ENCODE measurements around the gene EDDM13. TPM values are rescaled to one million over a fixed set of nuclear protein-coding genes. Genes with fewer than 3 reads are reported as not detected.

Gene EDDM13
- total RNA-seq, 1 donor: not detected

DNA sequence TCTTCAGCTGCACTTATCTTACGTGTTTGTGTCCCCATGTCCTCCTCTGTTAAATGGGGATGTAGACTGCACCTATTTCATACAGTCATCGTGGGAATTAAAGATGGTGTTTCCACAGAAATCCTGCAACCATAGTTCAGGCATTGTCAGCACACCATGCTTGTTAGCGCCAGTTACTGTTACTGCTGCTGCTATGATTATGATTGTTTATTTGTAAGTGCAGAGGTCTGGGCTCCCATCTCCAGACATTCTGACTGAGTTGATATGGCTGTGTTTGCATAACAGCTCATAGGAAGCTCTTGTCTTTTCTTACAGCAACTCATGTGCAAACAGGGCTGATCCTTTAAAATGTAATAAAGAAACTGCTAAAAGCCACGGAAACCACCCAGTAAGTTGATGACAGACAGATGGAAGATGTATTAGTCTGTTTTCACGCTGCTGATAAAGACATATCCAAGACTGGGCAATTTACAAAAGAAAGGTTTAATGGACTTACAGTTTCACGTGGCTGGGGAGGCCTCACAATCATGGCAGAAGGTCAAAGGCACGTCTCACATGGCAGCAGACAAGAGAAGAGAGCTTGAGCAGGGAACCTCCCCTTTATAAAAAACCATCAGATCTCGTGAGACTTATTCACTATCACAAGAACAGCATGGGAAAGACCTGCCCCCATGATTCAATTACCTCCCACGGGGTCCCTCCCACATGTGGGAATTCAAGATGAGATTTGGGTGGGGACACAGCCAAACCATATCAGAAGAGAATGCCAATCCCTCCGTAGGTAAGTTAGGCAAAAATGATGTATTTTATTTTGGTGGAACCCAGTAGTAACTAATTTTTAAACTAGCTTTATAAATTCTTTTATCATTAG, 40.5 kb downstream of the EDDM13 start:
- H3K4me3 ChIP-seq (ENCODE audit: low read depth, low read length): no peak overlapping the region
- no peak for DNase-seq (ENCODE audit: low read depth)
- TF ChIP-seq, protein P1, sequence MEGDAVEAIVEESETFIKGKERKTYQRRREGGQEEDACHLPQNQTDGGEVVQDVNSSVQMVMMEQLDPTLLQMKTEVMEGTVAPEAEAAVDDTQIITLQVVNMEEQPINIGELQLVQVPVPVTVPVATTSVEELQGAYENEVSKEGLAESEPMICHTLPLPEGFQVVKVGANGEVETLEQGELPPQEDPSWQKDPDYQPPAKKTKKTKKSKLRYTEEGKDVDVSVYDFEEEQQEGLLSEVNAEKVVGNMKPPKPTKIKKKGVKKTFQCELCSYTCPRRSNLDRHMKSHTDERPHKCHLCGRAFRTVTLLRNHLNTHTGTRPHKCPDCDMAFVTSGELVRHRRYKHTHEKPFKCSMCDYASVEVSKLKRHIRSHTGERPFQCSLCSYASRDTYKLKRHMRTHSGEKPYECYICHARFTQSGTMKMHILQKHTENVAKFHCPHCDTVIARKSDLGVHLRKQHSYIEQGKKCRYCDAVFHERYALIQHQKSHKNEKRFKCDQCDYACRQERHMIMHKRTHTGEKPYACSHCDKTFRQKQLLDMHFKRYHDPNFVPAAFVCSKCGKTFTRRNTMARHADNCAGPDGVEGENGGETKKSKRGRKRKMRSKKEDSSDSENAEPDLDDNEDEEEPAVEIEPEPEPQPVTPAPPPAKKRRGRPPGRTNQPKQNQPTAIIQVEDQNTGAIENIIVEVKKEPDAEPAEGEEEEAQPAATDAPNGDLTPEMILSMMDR (IDR thresholded peaks at IDR 0.05; ENCODE audit: insufficient read depth, low read length): no peak

DNA sequence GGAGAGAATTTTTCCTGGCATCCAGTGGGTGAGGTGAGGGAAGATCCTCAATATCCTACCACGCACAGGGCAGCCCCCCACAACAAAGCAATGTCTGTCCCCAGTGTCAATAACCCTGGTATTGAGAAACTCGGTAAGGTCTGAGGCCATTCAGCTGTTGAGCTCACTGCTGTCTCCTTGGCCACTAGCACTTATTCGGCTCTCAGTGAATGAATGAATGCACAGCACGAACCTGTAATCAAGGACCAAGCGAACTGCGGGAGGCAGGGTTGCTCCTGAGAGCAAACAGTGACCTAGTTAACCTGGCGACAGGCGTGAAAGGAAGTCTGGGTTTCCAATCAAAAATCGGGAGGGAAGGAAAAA, 41.5 kb downstream of the EDDM13 start:
- no peak for DNase-seq (ENCODE audit: low read depth)
- TF ChIP-seq, protein P1 (IDR thresholded peaks at IDR 0.05; ENCODE audit: insufficient read depth, low read length): no peak

DNA sequence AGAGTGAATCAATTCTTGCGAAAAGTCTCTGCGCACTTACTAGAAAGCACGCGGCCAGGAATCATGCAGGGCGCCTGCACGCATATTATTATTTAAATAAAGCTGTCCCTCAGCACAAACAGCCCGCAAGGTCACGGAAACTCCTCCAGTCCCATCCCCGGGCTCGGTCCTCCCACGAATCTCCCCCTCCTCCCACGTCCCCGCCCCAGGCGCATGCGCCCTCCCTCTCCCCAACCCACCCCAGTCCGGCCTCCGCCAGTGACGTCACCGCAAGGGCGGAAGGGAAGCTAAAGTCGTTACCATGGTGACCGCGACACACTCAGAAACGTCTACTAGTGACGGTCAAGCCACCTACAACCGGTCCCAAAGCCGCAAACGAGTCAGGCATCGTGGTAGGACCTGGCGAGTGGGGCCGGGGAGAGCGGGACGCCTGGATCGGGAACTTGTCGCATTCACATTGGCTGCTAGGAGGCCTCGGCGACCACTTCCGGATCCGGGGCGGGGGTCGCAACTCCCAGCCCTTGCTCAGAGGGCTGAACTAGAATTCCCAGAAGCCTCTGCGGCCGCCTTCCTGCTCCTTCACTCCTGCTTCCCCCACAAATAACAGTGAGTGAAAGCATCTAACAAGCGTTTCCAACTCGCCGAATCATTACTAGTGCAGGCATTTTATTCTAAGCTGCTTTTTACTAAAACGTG, 42.0 kb downstream of the EDDM13 start, which contains the start of gene ZSCAN5A:
Gene ZSCAN5A, minus strand, starts transcription at position 459 of the 696 bp plus-strand sequence. CDS start 89,793 bp downstream, outside the sequence.
- TF ChIP-seq, protein P1 (IDR thresholded peaks at IDR 0.05; ENCODE audit: insufficient read depth, low read length): no peak
- H3K4me3 ChIP-seq (ENCODE audit: low read depth, low read length): peak within 1 kb of the TSS; percentile 95
- peak; percentile 95 for DNase-seq (ENCODE audit: low read depth)

More for the DNA sequence above, 41.5 kb downstream of the EDDM13 start:
- H3K4me3 ChIP-seq (ENCODE audit: low read depth, low read length): peak overlapping the region; percentile 95

DNA sequence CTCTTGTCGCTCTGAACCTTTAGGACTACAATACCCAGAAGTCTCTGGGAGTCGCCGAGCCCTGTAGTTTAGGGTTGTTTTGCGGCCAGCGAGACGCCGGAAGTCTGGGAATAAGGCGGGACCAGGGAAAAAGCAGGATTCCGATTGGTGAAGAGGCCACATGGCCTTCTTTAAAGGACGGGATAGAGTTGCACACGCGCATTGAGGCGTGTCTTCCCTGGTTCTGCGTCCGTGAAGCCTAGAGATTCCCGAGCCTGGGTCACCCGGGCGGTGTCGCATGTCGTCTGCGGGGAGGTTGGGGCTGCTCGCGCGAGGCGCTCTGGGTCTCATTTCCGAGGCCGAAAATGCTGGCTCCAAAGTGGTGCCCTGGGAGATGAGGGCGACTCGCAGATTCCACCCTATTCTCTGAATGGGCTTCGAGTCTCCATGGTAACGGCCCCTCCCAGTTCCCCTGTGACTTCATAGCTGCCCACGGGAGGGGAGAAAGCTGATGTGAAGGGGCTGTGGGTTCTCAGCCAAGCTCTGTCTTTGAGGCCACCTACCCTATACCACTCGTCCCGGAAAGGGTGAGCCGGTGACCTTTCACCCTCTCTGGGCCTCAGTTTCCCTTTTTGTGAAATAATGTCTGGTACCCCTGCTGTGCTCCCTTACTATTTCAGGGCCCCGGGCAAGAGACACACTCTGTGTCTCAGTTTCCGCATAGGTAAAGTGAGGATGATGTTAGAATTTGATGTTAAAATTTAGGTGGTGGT, 42.7 kb downstream of the EDDM13 start:
- DNase-seq (ENCODE audit: low read depth): peak; percentile 99
- peak overlapping the region; percentile 95 for H3K4me3 ChIP-seq (ENCODE audit: low read depth, low read length)
- TF ChIP-seq, protein P1 (IDR thresholded peaks at IDR 0.05; ENCODE audit: insufficient read depth, low read length): no peak

DNA sequence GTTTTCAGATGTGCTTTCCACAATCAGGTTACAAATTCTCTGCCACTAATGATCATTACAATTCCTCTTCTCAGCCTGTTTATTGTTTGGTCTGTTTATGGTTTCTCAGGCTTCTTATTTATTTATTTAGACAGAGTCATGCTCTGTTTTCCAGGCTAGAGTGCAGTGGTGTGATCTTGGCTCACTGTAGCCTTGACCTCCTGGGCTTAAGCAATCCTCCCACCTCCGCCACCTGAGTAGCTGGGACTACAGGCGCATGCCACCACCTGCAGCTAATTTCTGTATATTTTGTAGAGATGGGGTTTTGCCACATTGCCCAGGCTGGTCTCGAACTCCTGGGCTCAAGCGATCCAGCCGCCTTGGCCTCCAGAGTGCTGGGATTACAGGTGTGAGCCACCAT, 44.2 kb downstream of the EDDM13 start:
- DNase-seq (ENCODE audit: low read depth): no peak
- TF ChIP-seq, protein P1 (IDR thresholded peaks at IDR 0.05; ENCODE audit: insufficient read depth, low read length): no peak

DNA sequence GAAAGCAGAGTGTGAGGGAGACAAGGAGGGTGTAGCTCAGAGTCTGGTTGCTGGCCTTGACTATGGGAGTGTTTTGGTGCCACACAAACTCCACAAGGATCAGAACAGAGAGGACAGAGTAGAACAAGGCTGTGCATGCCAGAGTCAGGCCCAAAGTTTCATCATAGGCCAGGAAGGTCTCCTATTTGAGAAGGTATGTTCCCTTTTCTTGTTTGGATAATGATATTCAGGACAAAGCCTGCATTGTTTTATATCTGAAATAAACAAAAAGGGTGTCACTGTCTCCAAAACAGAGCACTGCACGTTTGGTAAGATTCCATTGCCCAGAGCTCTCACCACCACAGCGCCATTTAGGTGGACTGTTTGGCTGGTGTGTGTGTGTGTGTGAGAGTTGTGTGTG, 45.2 kb downstream of the EDDM13 start:
- TF ChIP-seq, protein P1 (IDR thresholded peaks at IDR 0.05; ENCODE audit: insufficient read depth, low read length): no peak
- DNase-seq (ENCODE audit: low read depth): no peak
- H3K4me3 ChIP-seq (ENCODE audit: low read depth, low read length): no peak overlapping the region

More for the DNA sequence above, 44.2 kb downstream of the EDDM13 start:
- H3K4me3 ChIP-seq (ENCODE audit: low read depth, low read length): no peak overlapping the region

Data from fibroblast of the aortic adventitia (primary cell).